H1 (cell line): ENCODE results near the gene SELENOK. TPM values are rescaled to one million over a fixed set of nuclear protein-coding genes. Genes with fewer than 3 reads are reported as not detected.

Experiments
- CTCF ChIA-PET: fragments of 300-600 bp; sonication (Branson Sonifier 250); formaldehyde crosslinking; loops from one replicate; lab custom pipeline; 2021; ENCODE audit not compliant: partially characterized antibody; lab: Charles Lee
- POLR2A ChIA-PET: fragments of 300-600 bp; sonication (Branson Sonifier 250); formaldehyde crosslinking; loops from one replicate; lab custom pipeline; 2021; ENCODE audit warnings: inconsistent platforms; ENCODE audit not compliant: partially characterized antibody; lab: Charles Lee
- DNase-seq, 2 experiments: peaks; one replicate each; pipeline versions ENCODE4 v3.0.0 to v3.0.0-alpha.2; 2010 to 2022; ENCODE audit warnings: low spot score in 2 of 2, low read depth in 1 of 2, mixed read lengths in 1 of 2
- FAIRE-seq: peaks from 2 replicates; lab custom pipeline; 2011; peaks lifted over from hg19 to GRCh38; lab: Jason Lieb, UNC
- H2AFZ ChIP-seq: 2 replicates; pipeline ENCODE4 v1.8.1; 2012; ENCODE audit warnings: low read length, inconsistent platforms
- H2AK5ac ChIP-seq: 2 replicates; pipeline ENCODE4 v1.6.1; 2013; ENCODE audit warnings: low read depth, low read length
- H2BK120ac ChIP-seq: replicated peaks from 2 replicates; pipeline ENCODE3; 2013; ENCODE audit warnings: low read depth, low read length, inconsistent platforms
- H2BK12ac ChIP-seq: 2 replicates; pipeline ENCODE4 v1.6.1; 2013; ENCODE audit warnings: low read depth, low read length
- H2BK15ac ChIP-seq: 2 replicates; pipeline ENCODE4 v1.6.1; 2013; ENCODE audit warnings: low read length
- H2BK20ac ChIP-seq: 2 replicates; pipeline ENCODE4 v1.6.1; 2013; ENCODE audit warnings: low read length
- H2BK5ac ChIP-seq: 2 replicates; pipeline ENCODE4 v1.6.1; 2013; ENCODE audit warnings: low read depth, low read length
- H3K14ac ChIP-seq: 2 replicates; pipeline ENCODE4 v1.6.1; 2013; ENCODE audit warnings: inconsistent platforms; ENCODE audit not compliant: insufficient read length
- H3K18ac ChIP-seq: 2 replicates; pipeline ENCODE4 v1.6.1; 2013; ENCODE audit warnings: low read length; ENCODE audit errors: extremely low read depth
- H3K23ac ChIP-seq: 2 replicates; pipeline ENCODE4 v1.6.1; 2013; ENCODE audit warnings: inconsistent platforms; ENCODE audit not compliant: insufficient read length
- H3K23me2 ChIP-seq: 2 replicates; pipeline ENCODE4 v1.6.1; 2013; ENCODE audit warnings: low read depth, low read length
- H3K27ac ChIP-seq: 2 replicates; pipeline ENCODE4 v1.6.1; 2011; ENCODE audit warnings: low read depth, low read length, inconsistent platforms
- H3K27me3 ChIP-seq, 4 experiments: replicated peaks in 1 of 4; 1 replicate in 1 of 4; 2 replicates in 3 of 4; pipeline versions ENCODE4 v1.6.1 to v1.8.1; 2011 to 2013; ENCODE audit warnings: low read length in 3 of 4, mild to moderate bottlenecking in 3 of 4, inconsistent platforms in 2 of 4, mixed read lengths in 2 of 4, moderate library complexity in 1 of 4; ENCODE audit not compliant: control insufficient read depth in 3 of 4, insufficient read depth in 3 of 4; ENCODE audit errors: extremely low read depth in 1 of 4
- H3K36me3 ChIP-seq, 4 experiments: 2 replicates each; pipeline versions ENCODE4 v1.6.1 to v1.8.1; 2011 to 2013; ENCODE audit warnings: mild to moderate bottlenecking in 4 of 4, low read length in 3 of 4, moderate library complexity in 2 of 4, control low read depth in 1 of 4, inconsistent platforms in 1 of 4; ENCODE audit not compliant: insufficient read depth in 4 of 4, control insufficient read depth in 2 of 4
- H3K4ac ChIP-seq: replicated peaks from 2 replicates; pipeline ENCODE3; 2013; ENCODE audit warnings: low read length, low read depth, mixed read lengths, inconsistent platforms; ENCODE audit not compliant: insufficient read length
- H3K4me1 ChIP-seq, 4 experiments: replicated peaks in 1 of 4; 1 replicate in 1 of 4; 2 replicates in 3 of 4; pipeline versions ENCODE4 v1.6.1 to v1.8.1; 2011 to 2013; ENCODE audit warnings: low read length in 3 of 4, inconsistent platforms in 2 of 4, mixed read lengths in 1 of 4; ENCODE audit not compliant: insufficient read depth in 4 of 4, control insufficient read depth in 3 of 4
- H3K4me2 ChIP-seq, 2 experiments: 2 replicates each; pipeline versions ENCODE4 v1.6.1 to v1.8.1; 2011 to 2013; ENCODE audit warnings: low read depth in 2 of 2, low read length in 2 of 2, control low read depth in 1 of 2, inconsistent platforms in 1 of 2, mild to moderate bottlenecking in 1 of 2; ENCODE audit not compliant: insufficient read depth in 1 of 2
- H3K4me3 ChIP-seq, 4 experiments: fragments of 200-600, 300-600 bp in 1 of 4; sonication (generic), shearing (Covaris generic), sonication (Bioruptor Twin) in 1 of 4; 2 replicates each; pipeline versions ENCODE4 v1.5.1 to v1.8.1; 2011 to 2016; ENCODE audit warnings: low read length in 4 of 4, low read depth in 3 of 4, control low read depth in 2 of 4, inconsistent platforms in 2 of 4, mild to moderate bottlenecking in 2 of 4, mixed read lengths in 1 of 4, moderate library complexity in 1 of 4; ENCODE audit not compliant: insufficient read depth in 2 of 4; ENCODE audit errors: extremely low read depth in 1 of 4
- H3K56ac ChIP-seq: replicated peaks from 2 replicates; pipeline ENCODE3; 2013; ENCODE audit warnings: low read depth, mild to moderate bottlenecking, mixed read lengths, low read length, inconsistent platforms; ENCODE audit not compliant: insufficient read length
- H3K79me1 ChIP-seq: 2 replicates; pipeline ENCODE4 v1.6.1; 2013; ENCODE audit warnings: low read depth, low read length, control low read depth
- H3K79me2 ChIP-seq, 2 experiments: 2 replicates each; pipeline versions ENCODE4 v1.6.1 to v1.8.1; 2012 to 2013; ENCODE audit warnings: low read length in 2 of 2, mild to moderate bottlenecking in 2 of 2, inconsistent platforms in 1 of 2; ENCODE audit not compliant: insufficient read depth in 2 of 2, control insufficient read depth in 1 of 2
- H3K9ac ChIP-seq, 4 experiments: replicated peaks in 1 of 4; 1 replicate in 1 of 4; 2 replicates in 3 of 4; pipeline versions ENCODE4 v1.6.1 to v1.8.1; 2011 to 2013; ENCODE audit warnings: low read depth in 3 of 4, low read length in 3 of 4, control low read depth in 2 of 4, mild to moderate bottlenecking in 2 of 4, moderate library complexity in 2 of 4, inconsistent platforms in 1 of 4; ENCODE audit errors: extremely low read depth in 1 of 4
- H3K9me3 ChIP-seq, 2 experiments: 2 replicates each; pipeline versions ENCODE4 v1.6.1 to v1.8.1; 2012 to 2013; ENCODE audit warnings: mild to moderate bottlenecking in 2 of 2, moderate library complexity in 2 of 2, control low read depth in 1 of 2, inconsistent platforms in 1 of 2, low read depth in 1 of 2, low read length in 1 of 2, mixed read lengths in 1 of 2; ENCODE audit not compliant: insufficient read depth in 2 of 2
- H4K20me1 ChIP-seq, 2 experiments: replicated peaks in 1 of 2; 2 replicates each; pipeline versions ENCODE3 to v1.8.1; 2011 to 2013; ENCODE audit warnings: inconsistent platforms in 2 of 2, low read length in 2 of 2, mild to moderate bottlenecking in 1 of 2; ENCODE audit not compliant: insufficient read depth in 2 of 2, control insufficient read depth in 1 of 2
- H4K5ac ChIP-seq: 2 replicates; pipeline ENCODE4 v1.6.1; 2013; ENCODE audit warnings: low read length, low read depth, mixed read lengths, inconsistent platforms; ENCODE audit not compliant: insufficient read length
- H4K8ac ChIP-seq: 2 replicates; pipeline ENCODE4 v1.8.0; 2013; ENCODE audit warnings: mild to moderate bottlenecking, moderate library complexity, low read length, inconsistent platforms; ENCODE audit not compliant: insufficient read depth; ENCODE audit errors: extremely low read depth
- H4K91ac ChIP-seq: replicated peaks from 2 replicates; pipeline ENCODE3; 2013; ENCODE audit warnings: low read length, mixed read lengths, inconsistent platforms; ENCODE audit not compliant: insufficient read length
- ASH2L ChIP-seq: fragments of 200-600, 300-600 bp; sonication (generic); IDR thresholded peaks from one replicate; pipeline ENCODE4 v1.7.1; 2017; ENCODE audit warnings: low read length
- CHD1 ChIP-seq: IDR thresholded peaks from 2 replicates; pipeline ENCODE4 v1.6.1; 2012; ENCODE audit warnings: low read depth, low read length, improper control_type of control experiment
- NRF1 ChIP-seq: IDR thresholded peaks from 2 replicates; pipeline ENCODE4 v1.6.1; 2011; ENCODE audit warnings: mild to moderate bottlenecking, low read depth, low read length, improper control_type of control experiment
- PHF8 ChIP-seq: fragments of 200-600 bp; sonication (generic); conservative IDR thresholded peaks from 2 replicates; pipeline ENCODE4 v1.7.1; 2012; ENCODE audit warnings: low read depth, mild to moderate bottlenecking, inconsistent platforms, low read length, moderate library complexity
- POU5F1 ChIP-seq: IDR thresholded peaks from 2 replicates; pipeline ENCODE4 v1.6.1; 2011; ENCODE audit warnings: low read depth, mild to moderate bottlenecking, low read length, moderate library complexity
- RAD21 ChIP-seq, 2 experiments: IDR thresholded peaks in 1 of 2; conservative IDR thresholded peaks in 1 of 2; 2 replicates each; pipeline ENCODE4 v1.6.1; 2011; ENCODE audit warnings: low read depth in 2 of 2, low read length in 2 of 2, improper control_type of control experiment in 1 of 2, inconsistent platforms in 1 of 2, mild to moderate bottlenecking in 1 of 2, moderate library complexity in 1 of 2
- SAP30 ChIP-seq: fragments of 300-600 bp; sonication (generic); IDR thresholded peaks from 2 replicates; pipeline ENCODE4 v1.7.1; 2012; ENCODE audit warnings: low read length, moderate library complexity, mild to moderate bottlenecking, inconsistent platforms; ENCODE audit not compliant: insufficient read depth, insufficient replicate concordance
- SIRT6 ChIP-seq: IDR thresholded peaks from one replicate; pipeline ENCODE4 v1.7.1; 2012; ENCODE audit warnings: low read length, inconsistent platforms
- SP2 ChIP-seq: IDR thresholded peaks from 2 replicates; pipeline ENCODE4 v1.6.1; 2012; ENCODE audit warnings: mild to moderate bottlenecking, low read length, inconsistent platforms
- TAF1 ChIP-seq: IDR thresholded peaks from 2 replicates; pipeline ENCODE4 v1.6.1; 2011; ENCODE audit warnings: mild to moderate bottlenecking, low read depth, low read length
- WGBS, 2 experiments: shearing (Covaris generic) in 1 of 2; methylation state at CpG; one replicate each; pipeline versions ENCODE4 v1.1.6 to v1.1.7; 2013 to 2015; ENCODE audit warnings: low lambda C conversion rate in 2 of 2, mixed read lengths in 2 of 2, inconsistent platforms in 1 of 2, low coverage in 1 of 2, missing lambda C conversion rate in 1 of 2; ENCODE audit not compliant: insufficient replicate concordance in 2 of 2, insufficient coverage in 1 of 2, insufficient read length in 1 of 2; ENCODE audit errors: extremely low coverage in 1 of 2, missing lambda C conversion rate in 1 of 2; 5-methylcytosine and 5-hydroxymethylcytosine counted together
- polyA plus RNA-seq, 7 experiments: library from polyadenylated mRNA; depleted of rRNA in 3 of 7; stranded (reverse) in 5 of 7; unstranded in 2 of 7; fragments of >200 nt in 5 of 7; fragments of 200-250 nt in 2 of 7; gene quantifications; 1 replicate in 5 of 7; 2 replicates in 1 of 7; 4 replicates in 1 of 7; pipeline versions ENCODE4 v1.2.1 to v1.2.3, GENCODE V29; 2011 to 2013; ENCODE audit warnings: missing spikeins in 2 of 7, mixed read lengths in 2 of 7
- total RNA-seq: library from RNA; stranded (reverse); fragmentation: NEBNext Ultra II Directional; extraction: Animal tissue kit (Norgen Biotek cat#: 25700); gene quantifications from 2 replicates; pipeline ENCODE4 v1.2.1, GENCODE V29; 2021

Gene SELENOK
- total and polyA plus RNA-seq, 2 of the 8 experiments (the other 6 are each of a cell fraction or from before 2014, with no cell fraction given) = 26.9 to 40.2 TPM

DNA sequence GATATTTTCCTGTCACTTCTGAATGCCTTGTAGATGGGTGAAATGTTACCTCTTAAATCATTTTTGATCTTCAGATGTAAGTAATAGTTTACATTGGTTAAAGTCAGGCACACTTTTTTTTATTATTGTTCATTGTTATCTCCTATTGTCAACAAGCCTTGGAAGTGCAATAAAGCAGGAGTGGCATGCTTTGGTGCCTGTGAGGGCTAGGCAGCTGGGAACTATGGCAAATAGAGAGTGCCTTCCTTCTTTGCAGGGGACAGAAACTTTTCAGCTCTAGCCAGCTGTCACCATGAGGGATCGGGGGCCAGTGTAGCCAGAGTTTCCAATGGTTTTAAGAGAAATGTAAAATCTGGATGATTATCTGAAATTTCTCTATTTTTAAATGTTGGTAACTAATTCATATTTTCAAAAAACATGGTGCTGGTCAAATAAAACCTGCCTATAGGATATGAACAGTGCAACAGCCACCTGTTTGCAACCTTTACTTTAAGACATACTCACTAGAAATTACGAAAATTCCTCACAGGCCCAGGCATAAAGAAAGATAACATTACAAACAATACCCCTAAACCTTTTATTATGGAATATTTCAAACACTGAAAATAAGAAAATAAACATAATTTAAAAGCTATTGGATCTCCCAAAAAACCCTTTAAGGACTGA is 9.1 kb upstream of the SELENOK start:
- Histone ChIP-seq H3K36me3 (no peaks in the 10 kb centered on the region), H3K14ac (no peak overlapping the region), H4K8ac (no peak overlapping the region), H3K18ac (no peak overlapping the region), H3K23ac (no peak overlapping the region), H3K9me3 (no peaks in the 10 kb centered on the region), H2BK12ac (no peak overlapping the region), H3K27me3 (no peaks in the 10 kb centered on the region; a peak in 2 of 7 replicates), H2BK5ac (no peak overlapping the region), H4K20me1 (no peaks in the 10 kb centered on the region), H2BK15ac (no peak overlapping the region), H3K4ac (no peak overlapping the region), H3K56ac (no peak overlapping the region), H3K9ac (no peak overlapping the region), H4K5ac (no peak overlapping the region), H4K91ac (no peak overlapping the region), H3K4me1 (no peaks in the 10 kb centered on the region), H3K27ac (no peak overlapping the region), H3K4me2 (no peak overlapping the region), H3K79me2 (no peaks in the 10 kb centered on the region), H2AK5ac (no peak overlapping the region), H3K23me2 (no peaks in the 10 kb centered on the region), H3K79me1 (no peaks in the 10 kb centered on the region), H2BK120ac (no peak overlapping the region), H2AFZ (no peak overlapping the region), H2BK20ac (no peak overlapping the region)
- WGBS, 2 experiments = 87% methylated on average over 2 of the region's 2 CpGs; no CpG with 5 or more reads in 1 of the 2 experiments
- no peak for DNase-seq
- CTCF ChIA-PET = interaction anchor here (1.1 kb wide), 1 partner anchor 11 kb away, joined by 5 read pairs; no protein-coding TSS in a partner anchor
- no peak for TF ChIP-seq SIRT6
- no peak for TF ChIP-seq SP2
- no peak for TF ChIP-seq RAD21 (IDR thresholded peaks at IDR 0.05 in 1 of 2, conservative IDR thresholded peaks at IDR 0.05 in 1 of 2; ENCODE audit: low read depth in 2 of 2, low read length in 2 of 2)
- TF ChIP-seq CHD1 = no peak
- no peak for TF ChIP-seq PHF8
- TF ChIP-seq POU5F1 = no peak
- TF ChIP-seq TAF1 = no peak
- TF ChIP-seq ASH2L = no peak
- no peak for TF ChIP-seq SAP30
- TF ChIP-seq NRF1 = no peak
- TF ChIP-seq, all 59 proteins: peak for 0
- FAIRE-seq = no peak
- POLR2A ChIA-PET = interaction anchor here (0.9 to 1.2 kb wide), 2 partner anchors 9 to 28 kb away, joined by 3 to 6 read pairs; partner anchors contain the start of gene SELENOK
- no peak overlapping the region for H3K4me3 ChIP-seq
